Measurements from ENCODE around the gene DCXR.

- TF ChIP-seq YY1 (IDR thresholded peaks at IDR 0.05; ENCODE audit: insufficient read depth, insufficient read length) (no peak), ZNF274 (IDR thresholded peaks at IDR 0.05; ENCODE audit: low read depth, low read length) (no peak)
Measured at GRCh38 chr17:82085931-82086764, 48.7 kb upstream of the DCXR start.

All from NT2/D1 (cell line).